Colonic mucosa (tissue), 4 donors: ENCODE results near the gene GARIN3. TPM values are rescaled to one million over a fixed set of nuclear protein-coding genes. Genes with fewer than 3 reads are reported as not detected.

Experiments used
- DNase-seq: peaks from one replicate; pipeline ENCODE4 v3.0.0-alpha.2; 2020
- H3K27ac ChIP-seq: fragments of 200-600 bp; one replicate; pipeline ENCODE4 v1.8.0; 2021
- H3K27me3 ChIP-seq: fragments of 200-600 bp; one replicate; pipeline ENCODE4 v1.8.0; 2021
- H3K36me3 ChIP-seq: fragments of 200-600 bp; one replicate; pipeline ENCODE4 v1.8.0; 2021
- H3K4me1 ChIP-seq: fragments of 200-600 bp; one replicate; pipeline ENCODE4 v1.8.0; 2021; ENCODE audit warnings: mild to moderate bottlenecking
- H3K4me3 ChIP-seq: fragments of 200-600 bp; one replicate; pipeline ENCODE4 v1.8.0; 2021
- H3K9ac ChIP-seq, 2 donors: one replicate each; pipeline ENCODE4 v1.7.0; 2013; ENCODE audit warnings: control low read depth in 2 of 2, low read depth in 2 of 2, low read length in 2 of 2
- H3K9me3 ChIP-seq: fragments of 200-600 bp; one replicate; pipeline ENCODE4 v1.8.0; 2021
- intact Hi-C: fragments of 100-400 bp; cut with DNase I; formaldehyde crosslinking; loops from one replicate; pipeline ENCODE4 v1.14.1; 2022
- total RNA-seq, 2 donors: library from RNA; stranded (reverse); fragmentation: NEBNext Ultra II Directional in 1 of 2; extraction: Animal tissue kit (Norgen Biotek cat#: 25700) in 1 of 2; gene quantifications; one replicate each; pipeline ENCODE4 v1.2.1, GENCODE V29; 2021
- TF ChIP-seq, protein P1 (sequence below): fragments of 200-600 bp; IDR thresholded peaks from one replicate; pipeline ENCODE4 v1.8.0; 2022; ENCODE audit warnings: antibody characterized with exemption, mild to moderate bottlenecking
- donor health status: healthy.
- donor health status: DM: no; HTN: no; CAD: no.
- donor health status: DM: no; HTN: no; CAD: no.

Gene GARIN3
- total RNA-seq, 2 donors from 2014 or later, result not detected

DNA sequence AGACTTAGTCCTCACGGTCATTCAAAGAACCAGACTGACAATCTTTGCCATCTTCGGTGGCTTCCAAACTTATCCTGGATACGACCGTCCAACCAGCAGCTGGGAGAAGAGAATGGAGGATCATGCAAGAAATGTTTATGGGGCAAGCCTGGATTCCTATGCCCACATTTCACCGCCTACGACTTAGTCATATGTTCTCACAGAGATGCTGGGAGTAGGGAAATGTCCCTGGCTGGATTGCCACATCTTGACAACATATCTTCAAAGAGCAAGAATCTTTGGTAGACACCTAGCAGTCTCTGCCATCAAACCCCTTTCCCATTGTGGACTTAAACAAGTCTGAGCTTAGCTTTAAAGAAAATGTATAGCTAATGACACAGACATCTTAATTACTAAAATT, 28.4 kb downstream of the GARIN3 start:
- no peak overlapping the region for H3K9ac ChIP-seq
- no peak overlapping the region for H3K27ac ChIP-seq
- TF ChIP-seq, protein P1, sequence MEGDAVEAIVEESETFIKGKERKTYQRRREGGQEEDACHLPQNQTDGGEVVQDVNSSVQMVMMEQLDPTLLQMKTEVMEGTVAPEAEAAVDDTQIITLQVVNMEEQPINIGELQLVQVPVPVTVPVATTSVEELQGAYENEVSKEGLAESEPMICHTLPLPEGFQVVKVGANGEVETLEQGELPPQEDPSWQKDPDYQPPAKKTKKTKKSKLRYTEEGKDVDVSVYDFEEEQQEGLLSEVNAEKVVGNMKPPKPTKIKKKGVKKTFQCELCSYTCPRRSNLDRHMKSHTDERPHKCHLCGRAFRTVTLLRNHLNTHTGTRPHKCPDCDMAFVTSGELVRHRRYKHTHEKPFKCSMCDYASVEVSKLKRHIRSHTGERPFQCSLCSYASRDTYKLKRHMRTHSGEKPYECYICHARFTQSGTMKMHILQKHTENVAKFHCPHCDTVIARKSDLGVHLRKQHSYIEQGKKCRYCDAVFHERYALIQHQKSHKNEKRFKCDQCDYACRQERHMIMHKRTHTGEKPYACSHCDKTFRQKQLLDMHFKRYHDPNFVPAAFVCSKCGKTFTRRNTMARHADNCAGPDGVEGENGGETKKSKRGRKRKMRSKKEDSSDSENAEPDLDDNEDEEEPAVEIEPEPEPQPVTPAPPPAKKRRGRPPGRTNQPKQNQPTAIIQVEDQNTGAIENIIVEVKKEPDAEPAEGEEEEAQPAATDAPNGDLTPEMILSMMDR, result no peak
- no peak overlapping the region for H3K4me3 ChIP-seq
- intact Hi-C loops, result loop anchor here (10.0 kb wide), 1 partner anchor 303 kb away; no protein-coding TSS in a partner anchor
- H3K4me1 ChIP-seq, result peaks cover 10% of the 10 kb centered on the region
- no peak for DNase-seq
- peaks cover 3% of the 10 kb centered on the region for H3K36me3 ChIP-seq
- no peaks in the 10 kb centered on the region for H3K9me3 ChIP-seq
- no peaks in the 10 kb centered on the region for H3K27me3 ChIP-seq

DNA sequence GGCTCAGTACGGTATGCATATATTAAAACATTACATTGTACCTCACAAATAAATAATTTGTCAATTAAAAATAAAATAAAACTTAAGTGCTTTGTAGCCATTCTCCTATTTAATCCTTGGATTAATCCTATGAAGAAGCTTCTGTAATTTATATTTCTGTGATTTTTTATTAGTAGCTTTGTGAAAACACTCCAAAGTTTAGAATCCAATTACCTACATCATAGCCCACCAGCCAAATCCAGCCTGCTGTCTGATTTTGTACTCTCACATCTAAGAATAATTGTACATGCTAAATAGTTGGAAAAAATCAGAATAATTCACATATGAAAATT, 33.8 kb downstream of the GARIN3 start:
- H3K27me3 ChIP-seq, result no peaks in the 10 kb centered on the region
- no peak for DNase-seq
- no peaks in the 10 kb centered on the region for H3K9me3 ChIP-seq

DNA sequence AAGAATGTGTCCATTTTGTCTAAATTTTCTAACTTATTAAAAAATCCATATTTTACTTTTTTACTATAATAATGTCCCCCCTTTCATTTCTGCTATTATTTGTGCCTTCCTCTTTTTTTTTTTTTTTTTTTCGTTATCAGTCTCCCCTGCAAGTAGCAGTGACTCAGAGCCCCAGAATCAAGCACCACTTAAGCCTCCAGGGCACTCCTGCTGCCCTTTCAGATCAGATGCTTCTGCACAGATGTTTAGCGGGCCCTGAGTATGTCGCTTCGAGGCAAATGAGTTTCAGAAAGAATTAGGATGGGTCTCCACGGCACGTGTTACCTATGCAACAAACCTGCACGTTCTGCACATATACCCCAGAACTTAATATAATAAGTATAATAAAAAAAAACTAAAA, 35.1 kb downstream of the GARIN3 start:
- intact Hi-C loops, result loop anchor here (10.0 kb wide), 1 partner anchor 296 kb away; no protein-coding TSS in a partner anchor
- TF ChIP-seq, protein P1, result no peak
- Histone ChIP-seq H3K4me3 (no peak overlapping the region), H3K27ac (no peak overlapping the region), H3K36me3 (no peaks in the 10 kb centered on the region), H3K9me3 (no peaks in the 10 kb centered on the region), H3K9ac (no peak overlapping the region), H3K4me1 (no peaks in the 10 kb centered on the region), H3K27me3 (no peaks in the 10 kb centered on the region)
- DNase-seq, result no peak

More for the DNA sequence above, 33.8 kb downstream of the GARIN3 start:
- Histone ChIP-seq H3K4me1 (no peaks in the 10 kb centered on the region), H3K9ac (no peak overlapping the region), H3K4me3 (no peak overlapping the region), H3K27ac (no peak overlapping the region), H3K36me3 (no peaks in the 10 kb centered on the region)
- TF ChIP-seq, protein P1, result no peak
- intact Hi-C loops, result loop anchor here (10.0 kb wide), 1 partner anchor 297 kb away; no protein-coding TSS in a partner anchor

DNA sequence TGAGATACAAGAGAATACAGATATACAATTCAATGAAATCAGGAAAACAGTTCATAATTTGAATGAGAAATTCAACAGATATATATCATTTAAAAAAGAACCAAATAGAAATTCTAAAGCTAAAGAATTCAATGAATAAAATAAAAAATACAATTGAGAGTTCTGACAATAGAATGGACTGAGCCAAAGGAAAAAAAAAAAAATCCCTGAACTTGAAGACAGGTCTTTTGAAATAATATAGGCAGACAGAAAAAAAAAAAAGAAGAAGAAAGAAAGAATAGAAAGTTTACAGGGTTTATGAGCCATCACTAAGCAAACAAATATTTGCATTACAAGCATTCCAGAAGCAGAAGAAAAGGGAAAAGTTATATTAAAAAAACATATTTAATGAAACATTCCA, 44.4 kb downstream of the GARIN3 start:
- intact Hi-C loops, result no loop called here
- TF ChIP-seq, protein P1, result no peak
- Histone ChIP-seq H3K4me3 (no peak overlapping the region), H3K36me3 (no peaks in the 10 kb centered on the region), H3K4me1 (no peaks in the 10 kb centered on the region), H3K9ac (no peak overlapping the region), H3K9me3 (no peaks in the 10 kb centered on the region), H3K27ac (no peak overlapping the region), H3K27me3 (no peaks in the 10 kb centered on the region)
- DNase-seq, result no peak

DNA sequence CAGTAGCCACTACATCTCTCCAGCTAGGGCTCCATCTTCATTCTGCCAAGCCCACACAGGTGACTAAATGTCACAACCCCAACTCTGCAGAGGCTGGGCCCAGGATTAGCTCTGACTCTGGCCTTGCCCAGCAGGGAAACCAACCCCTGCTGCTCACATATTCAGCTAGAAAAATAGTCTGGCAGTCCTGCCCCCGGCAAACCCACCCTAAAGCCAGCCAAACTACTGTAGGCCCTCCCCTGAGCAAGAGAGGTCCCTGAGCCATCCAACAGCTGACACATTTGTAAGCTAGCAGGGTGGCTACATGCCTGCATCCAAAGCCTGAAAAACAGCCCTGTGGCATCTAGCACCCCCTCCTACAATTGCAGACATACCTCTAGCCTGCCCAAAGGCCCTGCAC, 46.0 kb downstream of the GARIN3 start:
- intact Hi-C loops, result no loop called here
- no peaks in the 10 kb centered on the region for H3K9me3 ChIP-seq
- H3K36me3 ChIP-seq, result no peaks in the 10 kb centered on the region

More for the DNA sequence above, 46.0 kb downstream of the GARIN3 start:
- no peak overlapping the region for H3K4me3 ChIP-seq
- no peaks in the 10 kb centered on the region for H3K27me3 ChIP-seq
- H3K9ac ChIP-seq, result no peak overlapping the region
- no peak for DNase-seq
- no peaks in the 10 kb centered on the region for H3K4me1 ChIP-seq
- no peak overlapping the region for H3K27ac ChIP-seq
- TF ChIP-seq, protein P1, result no peak
